ENCODE data around the gene STK39. TPM values are rescaled to one million over a fixed set of nuclear protein-coding genes. Genes with fewer than 3 reads are reported as not detected.

The STK39 gene
- polyA plus RNA-seq, 1 donor from 2014 or later: 9.5 TPM

GRCh38 chr2:167965907-167966761 lies 281.3 kb downstream of the STK39 start:
- H3K9ac ChIP-seq (ENCODE audit: low read length): no peak overlapping the region
- H3K79me2 ChIP-seq (replicated peaks; ENCODE audit: insufficient read depth, low read length): no peaks in the 10 kb centered on the region
- no peaks in the 10 kb centered on the region for H3K36me3 ChIP-seq (ENCODE audit: insufficient read depth, low read length)
- H3F3A ChIP-seq (ENCODE audit: insufficient read depth, low read length, poor library complexity, severe bottlenecking): no peaks in the 10 kb centered on the region
- H3K4me3 ChIP-seq (ENCODE audit: low read length): no peak overlapping the region
- no peaks in the 10 kb centered on the region for H3K9me3 ChIP-seq (ENCODE audit: low read length)
- H4K20me1 ChIP-seq (ENCODE audit: insufficient read depth): no peaks in the 10 kb centered on the region
- H2AFZ ChIP-seq (ENCODE audit: low read depth, low read length): no peak overlapping the region
- H3K27me3 ChIP-seq (ENCODE audit: insufficient read depth, low read depth, low read length): no peaks in the 10 kb centered on the region
- no peak overlapping the region for H3K4me2 ChIP-seq (ENCODE audit: low read length)
- TF ChIP-seq CTCF (IDR thresholded peaks at IDR 0.05; ENCODE audit: poor library complexity, severe bottlenecking) (no peak), EP300 (conservative IDR thresholded peaks at IDR 0.05; ENCODE audit: poor library complexity, severe bottlenecking) (no peak), EZH2 (IDR thresholded peaks at IDR 0.05; ENCODE audit: borderline replicate concordance, insufficient read depth, low read length, poor library complexity, severe bottlenecking) (no peak)
- no peaks in the 10 kb centered on the region for H3K9me2 ChIP-seq (ENCODE audit: insufficient read depth, low read length)
- no peak overlapping the region for H3K27ac ChIP-seq (ENCODE audit: low read length)

- H3F3A ChIP-seq (ENCODE audit: insufficient read depth, low read length, poor library complexity, severe bottlenecking): no peaks in the 10 kb centered on the region
- no peaks in the 10 kb centered on the region for H3K79me2 ChIP-seq (replicated peaks; ENCODE audit: insufficient read depth, low read length)
- H3K9me3 ChIP-seq (ENCODE audit: low read length): no peaks in the 10 kb centered on the region
- H2AFZ ChIP-seq (ENCODE audit: low read depth, low read length): no peak overlapping the region
- H3K27ac ChIP-seq (ENCODE audit: low read length): no peak overlapping the region
- TF ChIP-seq REST (IDR thresholded peaks at IDR 0.05; ENCODE audit: borderline replicate concordance): no peak
- H3K9ac ChIP-seq (ENCODE audit: low read length): no peak overlapping the region
- no peaks in the 10 kb centered on the region for H3K36me3 ChIP-seq (ENCODE audit: insufficient read depth, low read length)
- H3K9me2 ChIP-seq (ENCODE audit: insufficient read depth, low read length): no peaks in the 10 kb centered on the region
- no peak overlapping the region for H3K4me2 ChIP-seq (ENCODE audit: low read length)
- H3K27me3 ChIP-seq (ENCODE audit: insufficient read depth, low read depth, low read length): no peaks in the 10 kb centered on the region
- H4K20me1 ChIP-seq (ENCODE audit: insufficient read depth): no peaks in the 10 kb centered on the region
- no peak overlapping the region for H3K4me3 ChIP-seq (ENCODE audit: low read length)
These were observed 282.6 kb downstream of the STK39 start for GRCh38 chr2:167964650-167965413.
